HG02885 (cell line): ENCODE results near the gene ELAVL1.
A peak's percentile ranks its signal among the peaks of the same experiment; 100 is the strongest.
"Not testable (repeated sequence)": the region's sequence is repeated elsewhere in the genome, so short reads cannot be mapped to it uniquely, and the experiment has no call there.

Source experiments
- ATAC-seq: cut with Tn5 transposase; IDR thresholded peaks from one replicate; pipeline ENCODE4 v1.9.1; 2021; ENCODE audit warnings: mild to moderate bottlenecking; ENCODE audit not compliant: unreplicated experiment, poor library complexity

The ELAVL1 gene

GRCh38 chr19:7926021-7926726 is 79.3 kb downstream of the ELAVL1 start, which contains the start of gene CTXN1:
TSS of gene CTXN1 (minus strand) at chr19:7926135. CDS start at chr19:7925538, 597 bp downstream.
- ATAC-seq = peak; percentile 50

- peak; percentile 28 for ATAC-seq
Measured at GRCh38 chr19:7925171-7925851, 80.1 kb downstream of the ELAVL1 start.

GRCh38 chr19:7924651-7925170 is 80.7 kb downstream of the ELAVL1 start:
- ATAC-seq = no peak

GRCh38 chr19:7924241-7924640 is 81.2 kb downstream of the ELAVL1 start:
- no peak for ATAC-seq

GRCh38 chr19:7923295-7924191 is 81.9 kb downstream of the ELAVL1 start:
- ATAC-seq = no peak

- ATAC-seq = no peak
Measured at GRCh38 chr19:7922836-7923195, 82.6 kb downstream of the ELAVL1 start.

GRCh38 chr19:7921967-7922835 is 83.2 kb downstream of the ELAVL1 start:
- no peak for ATAC-seq

GRCh38 chr19:7921302-7921966 is 84.0 kb downstream of the ELAVL1 start:
- no peak for ATAC-seq

GRCh38 chr19:7920519-7921301 is 84.7 kb downstream of the ELAVL1 start:
- ATAC-seq = peak; percentile 54

GRCh38 chr19:7919610-7920518 is 85.6 kb downstream of the ELAVL1 start, which contains the start of gene SNAPC2:
TSS of gene SNAPC2 (plus strand) at chr19:7920338. CDS start at chr19:7920367, 29 bp downstream.
- peak; percentile 59 for ATAC-seq

GRCh38 chr19:7918615-7919421 is 86.6 kb downstream of the ELAVL1 start:
- ATAC-seq = no peak

GRCh38 chr19:7918062-7918614 is 87.3 kb downstream of the ELAVL1 start:
- not testable (repeated sequence) for ATAC-seq

- no peak for ATAC-seq
Measured at GRCh38 chr19:7917267-7918061, 88.0 kb downstream of the ELAVL1 start.

GRCh38 chr19:7916955-7917266 is 88.5 kb downstream of the ELAVL1 start:
- ATAC-seq = no peak

GRCh38 chr19:7916103-7916954 is 89.1 kb downstream of the ELAVL1 start:
- ATAC-seq = no peak
